Endothelial cell of umbilical vein (primary cell): ENCODE results near the gene PACSIN2. TPM values are rescaled to one million over a fixed set of nuclear protein-coding genes. Genes with fewer than 3 reads are reported as not detected.

Experiments used
- BruUV-seq: library from RNA; stranded (reverse); fragments of 400-500 nt; replicated peaks from 2 replicates; lab custom pipeline; 2021; lab: Mats Ljungman, UMichigan
- CTCF ChIA-PET: fragments of 300-600, 350-600 bp; sonication (Branson Sonifier 250); formaldehyde crosslinking; loops from one replicate; lab custom pipeline; 2021; ENCODE audit warnings: antibody characterized with exemption, inconsistent platforms; lab: Charles Lee
- POLR2A ChIA-PET: fragments of 300-600, 350-600 bp; sonication (Branson Sonifier 250); formaldehyde crosslinking; loops from one replicate; lab custom pipeline; 2021; ENCODE audit warnings: antibody characterized with exemption, inconsistent platforms; lab: Charles Lee
- DNase-seq: peaks from one replicate; pipeline ENCODE4 v3.0.0-alpha.2; 2011; ENCODE audit warnings: low read depth, low spot score
- FAIRE-seq: peaks from 2 replicates; lab custom pipeline; 2011; peaks lifted over from hg19 to GRCh38; lab: Jason Lieb, UNC
- H2AFZ ChIP-seq: 2 replicates; pipeline ENCODE4 v1.6.0; 2012; ENCODE audit warnings: low read depth, low read length, control low read depth, inconsistent platforms
- H3K27ac ChIP-seq: 2 replicates; pipeline ENCODE4 v1.5.1; 2011; ENCODE audit warnings: low read depth, mild to moderate bottlenecking, control low read depth, low read length, moderate library complexity; ENCODE audit not compliant: insufficient read depth
- H3K27me3 ChIP-seq, 2 experiments: 2 replicates each; pipeline versions ENCODE4 v1.6.0 to v1.6.1; 2011; ENCODE audit warnings: low read length in 2 of 2, mixed read lengths in 1 of 2; ENCODE audit not compliant: control insufficient read depth in 2 of 2, insufficient read depth in 2 of 2
- H3K36me3 ChIP-seq, 2 experiments: 2 replicates in 1 of 2; 3 replicates in 1 of 2; pipeline ENCODE4 v1.5.1; 2011; ENCODE audit warnings: low read length in 2 of 2, mild to moderate bottlenecking in 1 of 2, moderate library complexity in 1 of 2; ENCODE audit not compliant: control insufficient read depth in 2 of 2, insufficient read depth in 2 of 2; ENCODE audit errors: extremely low read depth in 1 of 2
- H3K4me1 ChIP-seq: 3 replicates; pipeline ENCODE4 v1.5.1; 2011; ENCODE audit warnings: mild to moderate bottlenecking, low read length; ENCODE audit not compliant: control insufficient read depth, insufficient read depth; ENCODE audit errors: extremely low read depth
- H3K4me2 ChIP-seq: 2 replicates; pipeline ENCODE4 v1.6.1; 2011; ENCODE audit warnings: low read length, control low read depth, mixed read lengths; ENCODE audit not compliant: insufficient read depth
- H3K4me3 ChIP-seq, 3 experiments: fragments of 200-600 bp in 1 of 3; sonication (generic), shearing (Covaris generic) in 1 of 3; replicated peaks in 1 of 3; 2 replicates each; pipeline ENCODE4 v1.5.1; 2011 to 2016; ENCODE audit warnings: control low read depth in 3 of 3, low read length in 3 of 3, mild to moderate bottlenecking in 2 of 3, inconsistent platforms in 1 of 3, low read depth in 1 of 3, moderate library complexity in 1 of 3; ENCODE audit not compliant: insufficient read depth in 1 of 3
- H3K79me2 ChIP-seq: 2 replicates; pipeline ENCODE4 v1.6.0; 2012; ENCODE audit warnings: low read length, inconsistent platforms; ENCODE audit not compliant: control insufficient read depth, insufficient read depth
- H3K9ac ChIP-seq: replicated peaks from 2 replicates; pipeline ENCODE3; 2011; ENCODE audit warnings: low read length, control low read depth; ENCODE audit not compliant: insufficient read depth; ENCODE audit errors: extremely low read depth
- H3K9me1 ChIP-seq: replicated peaks from 3 replicates; pipeline ENCODE4 v1.6.0; 2011; ENCODE audit warnings: mild to moderate bottlenecking, low read length; ENCODE audit not compliant: control insufficient read depth, insufficient read depth; ENCODE audit errors: extremely low read depth
- H3K9me3 ChIP-seq: replicated peaks from 2 replicates; pipeline ENCODE4 v1.5.1; 2012; ENCODE audit warnings: low read length, inconsistent platforms; ENCODE audit not compliant: control insufficient read depth, insufficient read depth
- H4K20me1 ChIP-seq: replicated peaks from 2 replicates; pipeline ENCODE3; 2011; ENCODE audit warnings: mild to moderate bottlenecking, low read length; ENCODE audit not compliant: control insufficient read depth, insufficient read depth; ENCODE audit errors: extremely low read depth
- CTCF ChIP-seq, 2 donors: IDR thresholded peaks; 1 replicate in 1 of 2; 2 replicates in 1 of 2; pipeline ENCODE4 v1.5.1; 2011; ENCODE audit warnings: low read length in 2 of 2, mild to moderate bottlenecking in 2 of 2, moderate library complexity in 2 of 2, control low read depth in 1 of 2, inconsistent platforms in 1 of 2, low read depth in 1 of 2; ENCODE audit not compliant: insufficient read depth in 1 of 2; ENCODE audit errors: extremely low read depth in 1 of 2
- EZH2 ChIP-seq: IDR thresholded peaks from 2 replicates; pipeline ENCODE4 v1.6.1; 2012; ENCODE audit warnings: borderline replicate concordance, low read depth, mild to moderate bottlenecking, moderate library complexity, low read length, inconsistent platforms; ENCODE audit not compliant: severe bottlenecking
- FOS ChIP-seq: IDR thresholded peaks from 2 replicates; pipeline ENCODE4 v1.6.1; 2011; ENCODE audit warnings: mild to moderate bottlenecking, low read length, moderate library complexity, borderline replicate concordance; ENCODE audit not compliant: insufficient read depth
- GATA2 ChIP-seq: IDR thresholded peaks from 2 replicates; pipeline ENCODE4 v1.7.0; 2011; ENCODE audit warnings: low read depth, mild to moderate bottlenecking, moderate library complexity, mixed read lengths, low read length; ENCODE audit not compliant: insufficient read length, insufficient read depth
- JUN ChIP-seq: IDR thresholded peaks from 2 replicates; pipeline ENCODE4 v1.6.1; 2011; ENCODE audit warnings: borderline replicate concordance, low read depth; ENCODE audit not compliant: insufficient read length, insufficient read depth
- MAX ChIP-seq: IDR thresholded peaks from 2 replicates; pipeline ENCODE4 v1.6.1; 2011; ENCODE audit not compliant: insufficient read depth, insufficient read length
- MYC ChIP-seq: IDR thresholded peaks from one replicate; pipeline ENCODE4 v1.6.1; 2011; ENCODE audit warnings: mild to moderate bottlenecking, low read depth, low read length
- POLR2A ChIP-seq: IDR thresholded peaks from 2 replicates; pipeline ENCODE4 v1.6.1; 2012; ENCODE audit warnings: low read depth, mild to moderate bottlenecking, control low read depth, low read length
- POLR2AphosphoS5 ChIP-seq: IDR thresholded peaks from 2 replicates; pipeline ENCODE4 v1.6.1; 2012; ENCODE audit warnings: low read depth, mild to moderate bottlenecking, control low read depth, low read length, moderate library complexity; ENCODE audit not compliant: insufficient read depth
- dilution Hi-C: fragments of 300-500 bp; cut with MboI; formaldehyde crosslinking; loops from one replicate; pipeline ENCODE4 v1.15.0; 2019; ENCODE audit warnings: low sequenced_read_pairs; ENCODE audit not compliant: extremely low pct_ligation_motif_present
- intact Hi-C: fragments of 100-400 bp; cut with micrococcal nuclease; formaldehyde crosslinking; loops from one replicate; pipeline ENCODE4 v1.10.0; 2022
- polyA plus RNA-seq, 4 experiments: library from polyadenylated mRNA; depleted of rRNA in 3 of 4; stranded (reverse) in 3 of 4; unstranded in 1 of 4; fragments of >200 nt; gene quantifications; 2 replicates each; pipeline versions ENCODE4 v1.2.1 to v1.2.3, GENCODE V29; 2011 to 2012; ENCODE audit warnings: missing spikeins in 1 of 4
- total RNA-seq: library from RNA; stranded (reverse); gene quantifications from 2 replicates; pipeline ENCODE4 v1.2.3, GENCODE V29; 2021

PACSIN2 gene
- total and polyA plus RNA-seq, 2 donors (not counting 3 experiments of a cell fraction or from before 2014, with no cell fraction given): 46.2 to 64.5 TPM

- no peaks in the 10 kb centered on the region for H4K20me1 ChIP-seq
- peaks cover 9% of the 10 kb centered on the region for H3K79me2 ChIP-seq
- H3K9me1 ChIP-seq: no peaks in the 10 kb centered on the region
- H3K27me3 ChIP-seq: no peaks in the 10 kb centered on the region
- ChIA-PET POLR2A (interaction anchor here (0.6 kb wide), 1 partner anchor 428 kb away, joined by 3 read pairs; no protein-coding TSS in a partner anchor), CTCF (interaction anchor here (1.2 kb wide), 1 partner anchor 25 kb away, joined by 3 read pairs; no protein-coding TSS in a partner anchor)
- intact Hi-C loops (no loop called here), dilution Hi-C loops (no loop called here)
- peak; percentile 14 to 29 for TF ChIP-seq CTCF (IDR thresholded peaks at IDR 0.05; ENCODE audit: extremely low read depth in 1 of 2, insufficient read depth in 1 of 2, low read depth in 1 of 2, low read length in 2 of 2)
- no peak for TF ChIP-seq FOS
- no peak overlapping the region for H3K27ac ChIP-seq
- H3K4me3 ChIP-seq: no peak overlapping the region
- H3K4me2 ChIP-seq: no peak overlapping the region
- H2AFZ ChIP-seq: no peak overlapping the region
- DNase-seq (no peak), FAIRE-seq (no peak)
- no peak overlapping the region for H3K9ac ChIP-seq
- BruUV-seq: no TSS peak
- peaks cover 22% of the 10 kb centered on the region for H3K4me1 ChIP-seq
- H3K36me3 ChIP-seq: no peaks in the 10 kb centered on the region
- H3K9me3 ChIP-seq: no peaks in the 10 kb centered on the region
These were observed 113.0 kb downstream of the PACSIN2 start for GRCh38 chr22:42901790-42902508.

- dilution Hi-C loops (no loop called here), intact Hi-C loops (no loop called here)
- H4K20me1 ChIP-seq: no peaks in the 10 kb centered on the region
- no peak overlapping the region for H3K27ac ChIP-seq
- POLR2A ChIA-PET: no interaction called here
- H3K4me2 ChIP-seq: no peak overlapping the region
- H3K4me3 ChIP-seq: no peak overlapping the region
- H3K9me3 ChIP-seq: no peaks in the 10 kb centered on the region
- H3K9ac ChIP-seq: no peak overlapping the region
- no peaks in the 10 kb centered on the region for H3K4me1 ChIP-seq
- DNase-seq: no peak
- no peaks in the 10 kb centered on the region for H3K9me1 ChIP-seq
- no peaks in the 10 kb centered on the region for H3K36me3 ChIP-seq
- peaks cover 4% of the 10 kb centered on the region for H3K79me2 ChIP-seq
- TF ChIP-seq GATA2 (no peak), MAX (no peak), CTCF (IDR thresholded peaks at IDR 0.05; ENCODE audit: extremely low read depth in 1 of 2, insufficient read depth in 1 of 2, low read depth in 1 of 2, low read length in 2 of 2) (no peak), EZH2 (no peak), JUN (no peak), FOS (no peak), POLR2A (no peak), MYC (no peak), POLR2AphosphoS5 (no peak)
- FAIRE-seq: no peak
- no peak overlapping the region for H2AFZ ChIP-seq
- H3K27me3 ChIP-seq: no peaks in the 10 kb centered on the region
- CTCF ChIA-PET: no interaction called here
- BruUV-seq: no TSS peak
These were observed 117.0 kb downstream of the PACSIN2 start for GRCh38 chr22:42897960-42898359.
